Stimulated activated naive CD8-positive, alpha-beta T cell treated with anti-CD3 and anti-CD28 coated beads, Interleukin-15, amount 100 ng/mL, for 72 hours (primary cell): ENCODE results near the gene ZBTB24.
A peak's percentile ranks its signal among the peaks of the same experiment; 100 is the strongest.

ENCODE experiments used
- ATAC-seq: fragments of 150-1000 bp; cut with Tn5 transposase; 2 replicates; pipeline ENCODE4 v1.10.0; 2021; ENCODE audit warnings: mild to moderate bottlenecking, moderate library complexity
- DNase-seq, 2 donors: peaks; one replicate each; pipeline ENCODE4 v3.0.0; 2021 to 2022
- H3K27ac Mint-ChIP-seq, 2 donors: one replicate each; pipeline ENCODE4 v1.8.0; 2022; ENCODE audit warnings: mild to moderate bottlenecking in 2 of 2, mixed read lengths in 2 of 2, moderate library complexity in 2 of 2
- H3K27me3 Mint-ChIP-seq: one replicate; pipeline ENCODE4 v1.8.0; 2022; ENCODE audit warnings: mixed read lengths
- H3K4me1 Mint-ChIP-seq: one replicate; pipeline ENCODE4 v1.8.0; 2022; ENCODE audit warnings: mild to moderate bottlenecking, mixed read lengths
- H3K4me3 Mint-ChIP-seq, 2 donors: one replicate each; pipeline ENCODE4 v1.8.0; 2022; ENCODE audit warnings: mild to moderate bottlenecking in 2 of 2, mixed read lengths in 2 of 2, moderate library complexity in 1 of 2
- H3K9me3 Mint-ChIP-seq, 2 donors: one replicate each; pipeline ENCODE4 v1.8.0; 2022; ENCODE audit warnings: mixed read lengths in 2 of 2

ZBTB24 gene

GRCh38 chr6:109483735-109484057, 677 bp upstream of the ZBTB24 start:
- no peak overlapping the region for H3K27ac Mint-ChIP-seq

GRCh38 chr6:109480993-109481480, 2.0 kb downstream of the ZBTB24 start:
- no peak for ATAC-seq
- Mint-ChIP-seq H3K4me1 (peaks cover 63% of the 10 kb centered on the region), H3K9me3 (no peaks in the 10 kb centered on the region), H3K27me3 (no peaks in the 10 kb centered on the region), H3K4me3 (peak overlapping the region; percentile 64 to 89), H3K27ac (peak overlapping the region in 1 of 2 donors; percentile 1)
- no peak for DNase-seq

More at GRCh38 chr6:109483735-109484057, 677 bp upstream of the ZBTB24 start:
- ATAC-seq = peak; percentile 18
- no peak for DNase-seq
- Mint-ChIP-seq H3K4me3 (peak overlapping the region; percentile 62 to 78), H3K9me3 (no peaks in the 10 kb centered on the region), H3K27me3 (no peaks in the 10 kb centered on the region), H3K4me1 (peaks cover 36% of the 10 kb centered on the region)

GRCh38 chr6:109478841-109479624, 4.0 kb downstream of the ZBTB24 start:
- Mint-ChIP-seq H3K4me1 (peaks cover 70% of the 10 kb centered on the region), H3K27ac (peak overlapping the region; percentile 90 to 98), H3K27me3 (no peaks in the 10 kb centered on the region), H3K9me3 (no peaks in the 10 kb centered on the region), H3K4me3 (peak overlapping the region; percentile 87 to 89)
- DNase-seq (no peak), ATAC-seq (no peak)

GRCh38 chr6:109478222-109478805, 4.7 kb downstream of the ZBTB24 start:
- Mint-ChIP-seq H3K4me3 (peak overlapping the region; percentile 87 to 89), H3K4me1 (peaks cover 68% of the 10 kb centered on the region), H3K27me3 (no peaks in the 10 kb centered on the region), H3K27ac (peak overlapping the region; percentile 90 to 98), H3K9me3 (no peaks in the 10 kb centered on the region)
- DNase-seq (no peak), ATAC-seq (no peak)

- ATAC-seq = peak; percentile 73
- Mint-ChIP-seq H3K27me3 (no peaks in the 10 kb centered on the region), H3K27ac (peak overlapping the region; percentile 72 to 95), H3K4me1 (peaks cover 74% of the 10 kb centered on the region), H3K9me3 (no peaks in the 10 kb centered on the region), H3K4me3 (peak overlapping the region; percentile 87 to 89)
- no peak for DNase-seq
Observed at GRCh38 chr6:109477725-109478124, 5.3 kb downstream of the ZBTB24 start.

GRCh38 chr6:109477184-109477583, 5.8 kb downstream of the ZBTB24 start:
- no peak for DNase-seq
- Mint-ChIP-seq H3K27me3 (no peaks in the 10 kb centered on the region), H3K4me1 (peaks cover 80% of the 10 kb centered on the region), H3K9me3 (no peaks in the 10 kb centered on the region), H3K4me3 (peak overlapping the region; percentile 87 to 89), H3K27ac (peak overlapping the region in 1 of 2 donors; percentile 95)
- ATAC-seq = no peak

- Mint-ChIP-seq H3K4me3 (no peak overlapping the region), H3K27me3 (no peaks in the 10 kb centered on the region), H3K9me3 (no peaks in the 10 kb centered on the region), H3K27ac (peak overlapping the region in 1 of 2 donors; percentile 36), H3K4me1 (peaks cover 83% of the 10 kb centered on the region)
- DNase-seq (no peak), ATAC-seq (no peak)
Observed at GRCh38 chr6:109475625-109476024, 7.4 kb downstream of the ZBTB24 start.

- Mint-ChIP-seq H3K9me3 (no peaks in the 10 kb centered on the region), H3K4me1 (peaks cover 84% of the 10 kb centered on the region), H3K4me3 (no peak overlapping the region), H3K27ac (no peak overlapping the region), H3K27me3 (no peaks in the 10 kb centered on the region)
- ATAC-seq (no peak), DNase-seq (no peak)
Observed at GRCh38 chr6:109474995-109475394, 8.0 kb downstream of the ZBTB24 start.

GRCh38 chr6:109473120-109473519, 9.9 kb downstream of the ZBTB24 start:
- Mint-ChIP-seq H3K27ac (peak overlapping the region; percentile 39 to 78), H3K4me3 (peak overlapping the region in 1 of 2 donors; percentile 59), H3K27me3 (no peaks in the 10 kb centered on the region), H3K4me1 (peaks cover 83% of the 10 kb centered on the region), H3K9me3 (no peaks in the 10 kb centered on the region)
- no peak for DNase-seq
- ATAC-seq = no peak

GRCh38 chr6:109472132-109472995, 10.7 kb downstream of the ZBTB24 start:
- ATAC-seq (peak; percentile 50), DNase-seq (no peak)
- H3K27me3 Mint-ChIP-seq = no peaks in the 10 kb centered on the region
- H3K27ac Mint-ChIP-seq = peak overlapping the region; percentile 72 to 78
- peak overlapping the region; percentile 18 to 42 for H3K4me3 Mint-ChIP-seq
- no peaks in the 10 kb centered on the region for H3K9me3 Mint-ChIP-seq
- peaks cover 83% of the 10 kb centered on the region for H3K4me1 Mint-ChIP-seq

GRCh38 chr6:109471105-109471810, 11.8 kb downstream of the ZBTB24 start:
- H3K4me1 Mint-ChIP-seq = peaks cover 79% of the 10 kb centered on the region
- no peak overlapping the region for H3K4me3 Mint-ChIP-seq

GRCh38 chr6:109469591-109470189, 13.3 kb downstream of the ZBTB24 start:
- H3K4me3 Mint-ChIP-seq = no peak overlapping the region
- no peaks in the 10 kb centered on the region for H3K27me3 Mint-ChIP-seq
- no peaks in the 10 kb centered on the region for H3K9me3 Mint-ChIP-seq
- ATAC-seq (no peak), DNase-seq (no peak)
- H3K27ac Mint-ChIP-seq = peak overlapping the region in 1 of 2 donors; percentile 74
- peaks cover 77% of the 10 kb centered on the region for H3K4me1 Mint-ChIP-seq

More at GRCh38 chr6:109471105-109471810, 11.8 kb downstream of the ZBTB24 start:
- Mint-ChIP-seq H3K9me3 (no peaks in the 10 kb centered on the region), H3K27ac (peak overlapping the region; percentile 9 to 31), H3K27me3 (no peaks in the 10 kb centered on the region)
- ATAC-seq (peak; percentile 63), DNase-seq (no peak)

GRCh38 chr6:109467696-109468095, 15.3 kb downstream of the ZBTB24 start:
- ATAC-seq = no peak
- H3K4me3 Mint-ChIP-seq = no peak overlapping the region
- H3K27ac Mint-ChIP-seq = no peak overlapping the region

GRCh38 chr6:109466212-109466923, 16.7 kb downstream of the ZBTB24 start:
- Mint-ChIP-seq H3K27ac (no peak overlapping the region), H3K4me1 (peaks cover 77% of the 10 kb centered on the region), H3K9me3 (no peaks in the 10 kb centered on the region), H3K4me3 (no peak overlapping the region), H3K27me3 (no peaks in the 10 kb centered on the region)
- DNase-seq (no peak), ATAC-seq (no peak)

More at GRCh38 chr6:109467696-109468095, 15.3 kb downstream of the ZBTB24 start:
- no peak for DNase-seq
- no peaks in the 10 kb centered on the region for H3K27me3 Mint-ChIP-seq
- H3K9me3 Mint-ChIP-seq = no peaks in the 10 kb centered on the region
- peaks cover 80% of the 10 kb centered on the region for H3K4me1 Mint-ChIP-seq
